HG03342 (cell line): ENCODE results near the gene CNTNAP2.

Experiments
- ATAC-seq: cut with Tn5 transposase; IDR thresholded peaks from one replicate; pipeline ENCODE4 v1.9.1; 2021; ENCODE audit warnings: mild to moderate bottlenecking, moderate library complexity; ENCODE audit not compliant: unreplicated experiment

CNTNAP2 gene

GRCh38 chr7:148153616-148154284 lies 2037.1 kb downstream of the CNTNAP2 start:
- ATAC-seq = no peak

- ATAC-seq = no peak
Measured at GRCh38 chr7:148155000-148155399, 2038.4 kb downstream of the CNTNAP2 start.

- no peak for ATAC-seq
Measured at GRCh38 chr7:148155826-148156225, 2039.2 kb downstream of the CNTNAP2 start.

DNA sequence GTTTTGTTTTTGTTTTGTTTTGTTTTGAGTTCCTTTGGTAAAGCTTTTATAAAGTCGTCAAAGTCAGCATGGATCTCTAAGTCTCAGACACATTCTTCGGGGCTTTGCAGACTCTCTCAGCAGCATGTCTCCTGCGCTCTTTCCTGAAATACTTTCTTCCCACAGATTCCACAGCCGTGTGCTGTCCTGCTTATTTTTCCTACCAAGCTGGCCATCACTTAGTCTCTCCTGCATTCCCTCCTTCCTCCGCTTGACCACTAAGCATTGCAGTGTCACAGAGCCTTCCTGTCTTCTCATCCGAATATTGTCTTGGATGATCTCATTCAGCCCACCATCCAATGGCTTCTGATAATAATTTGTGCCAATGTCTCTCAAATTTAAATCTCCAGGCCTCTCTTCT lies 2039.6 kb downstream of the CNTNAP2 start:
- ATAC-seq = no peak

GRCh38 chr7:148159331-148159730 lies 2042.7 kb downstream of the CNTNAP2 start:
- ATAC-seq = no peak

- no peak for ATAC-seq
Measured at GRCh38 chr7:148161776-148162175, 2045.2 kb downstream of the CNTNAP2 start.

DNA sequence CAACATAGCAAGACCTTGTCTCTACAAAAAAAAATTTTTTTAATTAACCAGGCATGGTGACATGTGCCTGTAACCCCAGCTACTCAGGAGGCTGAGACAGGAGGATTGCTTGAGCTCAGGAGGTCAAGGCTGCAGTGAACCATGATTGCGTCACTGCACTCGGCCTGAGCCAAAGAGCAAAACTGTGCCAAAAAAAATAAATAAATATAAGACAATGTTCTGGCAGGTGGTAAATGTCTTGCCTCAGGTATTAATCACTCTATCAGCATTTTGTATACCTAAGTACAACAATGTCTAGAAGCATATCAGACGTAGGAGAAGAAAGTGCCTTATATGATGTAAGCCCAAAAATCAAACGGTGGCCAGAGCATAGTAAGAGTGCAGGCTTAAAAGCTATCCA lies 2046.2 kb downstream of the CNTNAP2 start:
- no peak for ATAC-seq

DNA sequence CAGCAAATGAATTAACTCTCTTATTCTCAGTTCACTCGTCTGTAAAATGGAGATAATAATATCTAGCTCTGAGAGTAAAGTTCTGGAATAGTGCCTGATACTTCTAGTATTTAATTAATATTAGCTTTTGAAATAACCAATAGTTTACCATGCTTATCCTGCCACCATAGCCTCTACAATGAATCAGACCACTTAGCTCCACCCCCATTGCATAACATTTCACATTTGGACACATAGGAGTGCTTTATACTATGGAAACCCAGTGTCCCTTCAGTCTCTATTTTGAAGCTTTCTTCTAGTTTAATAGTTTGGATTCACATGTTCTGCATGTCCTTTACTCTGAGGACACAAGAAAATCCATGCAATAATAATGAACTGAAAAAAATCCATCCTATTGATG lies 2046.6 kb downstream of the CNTNAP2 start:
- ATAC-seq = no peak

DNA sequence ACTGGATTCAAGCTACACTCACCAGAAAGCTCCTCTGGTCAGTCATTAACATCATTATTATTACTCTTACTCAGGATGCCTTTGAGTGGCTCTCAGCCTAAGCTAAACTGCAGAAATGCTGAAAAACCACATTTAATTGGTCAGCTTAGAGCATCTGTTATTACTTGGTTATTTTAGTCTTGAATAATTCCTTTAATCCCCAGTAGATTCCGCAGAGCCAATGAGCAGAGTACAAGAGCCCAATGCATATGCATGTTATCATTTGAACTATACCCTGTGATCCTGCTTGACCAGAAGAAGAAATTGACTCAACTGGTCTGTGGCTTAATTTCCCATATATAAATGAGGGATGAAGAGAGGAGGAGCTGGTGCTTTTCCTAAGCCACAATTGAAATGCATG lies 2056.3 kb downstream of the CNTNAP2 start:
- no peak for ATAC-seq

- no peak for ATAC-seq
Measured at GRCh38 chr7:148173369-148173768, 2056.8 kb downstream of the CNTNAP2 start.

DNA sequence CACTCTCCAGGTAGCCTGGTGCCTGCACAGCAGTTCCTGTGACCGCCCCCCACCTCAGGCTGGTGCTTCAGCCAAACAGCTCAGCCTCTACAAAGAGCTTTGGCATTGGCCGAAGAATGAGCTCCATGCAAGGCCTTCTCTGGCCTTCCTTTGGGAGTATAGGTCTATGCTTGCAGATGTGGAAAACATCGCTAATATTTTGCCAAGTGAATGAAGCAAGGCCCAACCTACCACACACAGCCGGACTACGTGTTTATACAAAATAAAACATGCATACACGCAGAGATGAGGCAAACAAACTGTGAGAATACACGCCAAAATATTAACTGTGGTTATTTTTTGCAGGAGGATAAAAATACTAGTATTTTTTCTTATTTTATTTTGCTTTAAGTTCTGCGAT lies 2057.8 kb downstream of the CNTNAP2 start:
- no peak for ATAC-seq

- ATAC-seq = no peak
Measured at GRCh38 chr7:148175512-148175911, 2058.9 kb downstream of the CNTNAP2 start.

DNA sequence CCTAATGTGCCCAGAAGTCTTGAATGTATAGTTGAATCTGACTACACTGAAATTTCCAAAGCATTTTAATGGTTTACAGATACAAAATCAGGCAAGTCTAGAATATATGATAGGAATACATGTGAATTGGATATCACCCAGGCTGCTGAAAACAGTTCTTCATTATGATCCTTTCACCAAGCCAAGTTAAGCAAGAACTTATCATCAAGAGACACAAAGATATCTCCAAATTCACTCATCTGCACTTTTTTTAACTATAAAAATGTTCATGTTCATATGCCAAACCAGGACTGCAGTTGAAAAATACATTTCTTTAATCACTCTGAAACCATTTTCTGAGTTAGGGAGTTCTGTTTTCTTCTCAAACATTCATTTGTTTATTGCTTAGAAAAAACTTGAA lies 2061.4 kb downstream of the CNTNAP2 start:
- ATAC-seq = no peak

DNA sequence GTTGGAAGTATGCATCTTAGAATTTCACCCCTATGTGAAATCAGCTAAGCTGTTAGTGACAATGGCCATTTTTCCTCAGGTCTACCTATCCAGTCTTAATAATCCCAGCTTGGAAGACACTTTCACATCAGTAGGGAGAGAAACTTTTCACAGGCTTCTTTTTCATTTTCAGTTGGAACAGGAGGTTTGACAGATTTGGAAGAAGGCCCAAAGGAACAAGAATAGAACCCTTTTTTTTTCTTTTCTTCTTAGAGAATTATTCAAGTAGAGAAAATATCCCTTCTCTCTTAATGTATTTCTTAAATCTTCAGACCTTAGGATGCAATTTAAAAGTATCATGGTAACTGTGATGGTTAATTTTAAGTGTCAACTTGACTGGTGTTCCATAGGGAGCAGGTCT lies 2063.5 kb downstream of the CNTNAP2 start:
- no peak for ATAC-seq

GRCh38 chr7:148182264-148182663 lies 2065.7 kb downstream of the CNTNAP2 start:
- ATAC-seq = no peak

DNA sequence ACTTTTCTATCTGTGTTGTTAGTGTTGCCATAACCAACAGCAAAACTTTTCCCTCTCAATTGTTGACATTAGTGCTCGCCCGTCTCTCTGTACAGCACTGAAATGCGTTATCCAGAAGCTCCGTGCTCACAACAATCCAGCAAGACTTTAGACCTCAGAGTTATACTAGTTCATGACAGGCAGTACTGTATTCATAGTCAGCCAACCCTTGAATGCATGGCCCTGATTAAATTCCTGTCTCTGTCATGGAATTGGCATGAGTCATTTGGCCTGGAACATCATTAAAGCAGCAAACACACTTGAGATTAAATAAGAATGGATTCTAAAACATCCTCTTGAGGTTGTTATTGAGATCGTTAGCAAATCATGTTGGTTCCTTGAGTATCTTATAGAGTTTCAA lies 2068.4 kb downstream of the CNTNAP2 start:
- no peak for ATAC-seq

DNA sequence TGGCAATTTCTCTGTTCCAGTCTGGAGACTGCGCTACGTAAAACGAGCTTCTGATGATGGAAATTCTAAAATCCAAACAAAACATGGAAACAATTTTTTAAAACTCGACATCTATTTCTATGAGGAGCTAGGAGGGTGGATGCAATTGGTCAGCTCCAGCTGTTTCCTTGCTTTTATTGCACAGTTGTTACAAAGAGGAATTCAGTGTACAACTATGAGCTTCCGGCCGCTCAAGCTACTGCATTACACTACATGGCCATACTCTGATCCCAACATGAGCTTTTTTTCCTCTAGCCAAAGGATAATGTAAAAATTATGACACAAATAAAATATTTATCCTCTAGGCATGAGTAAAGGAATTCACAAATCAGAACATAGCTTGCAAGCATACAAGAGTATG lies 2070.9 kb downstream of the CNTNAP2 start:
- ATAC-seq = no peak

GRCh38 chr7:148191391-148192065 lies 2074.9 kb downstream of the CNTNAP2 start:
- ATAC-seq = no peak

DNA sequence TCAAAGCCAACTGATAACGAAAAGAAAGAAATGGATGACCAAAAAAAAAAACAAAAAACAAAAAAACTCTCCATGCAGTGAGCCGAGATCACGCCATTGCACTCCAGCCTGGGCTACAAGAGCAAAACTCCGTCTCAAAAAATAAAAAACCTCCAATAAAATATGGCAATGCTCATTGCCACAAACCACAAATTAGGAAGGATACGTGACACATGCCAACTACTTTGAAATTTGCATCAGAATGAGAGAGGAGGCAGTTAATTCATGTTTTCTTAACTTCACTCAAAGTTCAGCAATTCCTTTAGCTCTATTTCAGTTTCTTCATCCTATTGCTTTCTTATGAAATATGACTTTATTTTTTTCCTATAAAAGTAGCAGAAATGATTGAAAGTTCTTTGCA lies 2075.9 kb downstream of the CNTNAP2 start:
- no peak for ATAC-seq

- no peak for ATAC-seq
Measured at GRCh38 chr7:148201992-148202391, 2085.4 kb downstream of the CNTNAP2 start.

GRCh38 chr7:148204639-148205304 lies 2088.2 kb downstream of the CNTNAP2 start:
- ATAC-seq = no peak

DNA sequence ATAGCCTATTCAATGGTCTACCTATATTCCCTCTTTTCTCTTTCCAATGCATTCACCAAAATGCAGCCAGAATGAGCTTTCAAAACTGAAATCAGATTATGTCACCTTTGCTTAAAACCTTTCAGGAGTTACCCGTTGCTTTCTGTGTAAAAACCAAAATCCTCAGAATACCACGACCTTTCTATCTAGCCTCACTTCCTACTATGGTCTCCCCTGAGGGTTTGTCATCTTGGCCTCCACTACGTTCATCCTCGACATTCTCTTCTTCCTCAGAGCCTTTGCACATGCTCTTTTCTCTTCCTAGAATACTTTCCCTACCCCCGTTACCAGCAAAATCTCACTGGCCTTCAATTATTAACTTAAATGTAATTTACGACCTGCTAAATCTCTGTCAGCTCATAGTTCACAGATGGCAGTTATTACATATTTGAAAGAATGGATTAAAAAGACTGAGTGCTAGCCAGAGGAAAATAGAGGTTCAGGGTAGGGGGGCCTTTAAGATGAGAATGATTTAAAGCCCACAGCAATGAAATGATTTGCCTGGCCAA lies 2093.1 kb downstream of the CNTNAP2 start:
- no peak for ATAC-seq
